H54 (cell line): Measurements from ENCODE around the gene CCNA2.

ENCODE experiments used
- DNase-seq: peaks from one replicate; pipeline ENCODE4 v3.0.0; 2011; ENCODE audit warnings: low spot score, mixed read lengths; ENCODE audit not compliant: insufficient read length
- FAIRE-seq: peaks from 3 replicates; lab custom pipeline; 2011; peaks lifted over from hg19 to GRCh38; lab: Jason Lieb, UNC
- POLR2A ChIP-seq: IDR thresholded peaks from 2 replicates; pipeline ENCODE4 v1.6.1; 2011; ENCODE audit warnings: low read depth, mild to moderate bottlenecking, low read length

The CCNA2 gene

GRCh38 chr4:121778991-121779628, 44.6 kb downstream of the CCNA2 start:
- no peak for FAIRE-seq
- no peak for DNase-seq
- TF ChIP-seq POLR2A = no peak

GRCh38 chr4:121777625-121778024, 46.1 kb downstream of the CCNA2 start:
- no peak for FAIRE-seq
- no peak for DNase-seq
- TF ChIP-seq POLR2A = no peak

- no peak for TF ChIP-seq POLR2A
- no peak for DNase-seq
- FAIRE-seq = no peak
Observed at GRCh38 chr4:121776610-121777401, 46.9 kb downstream of the CCNA2 start.

- no peak for TF ChIP-seq POLR2A
- FAIRE-seq = no peak
- DNase-seq = no peak
Observed at GRCh38 chr4:121773883-121774282, 49.8 kb downstream of the CCNA2 start.

GRCh38 chr4:121771869-121772268, 51.8 kb downstream of the CCNA2 start:
- FAIRE-seq = no peak
- TF ChIP-seq POLR2A = no peak
- DNase-seq = no peak

GRCh38 chr4:121769341-121769740, 54.3 kb downstream of the CCNA2 start:
- FAIRE-seq (no peak), DNase-seq (no peak)
- TF ChIP-seq POLR2A = no peak

- TF ChIP-seq POLR2A = no peak
- DNase-seq (no peak), FAIRE-seq (no peak)
Observed at GRCh38 chr4:121767166-121767565, 56.5 kb downstream of the CCNA2 start.
